Measurements from ENCODE around the gene ZNF519.

ZNF519 gene

GRCh38 chr18:14089781-14090180 is 42.5 kb downstream of the ZNF519 start:
- no peak for DNase-seq (ENCODE audit: low read depth)
- no peak for TF ChIP-seq CTCF (IDR thresholded peaks at IDR 0.05; ENCODE audit: low read length, missing control alignments)
- H3K4me3 ChIP-seq (replicated peaks; ENCODE audit: low read depth, low read length), result no peak overlapping the region

GRCh38 chr18:14089191-14089590 is 43.0 kb downstream of the ZNF519 start:
- no peak overlapping the region for H3K4me3 ChIP-seq (replicated peaks; ENCODE audit: low read depth, low read length)
- DNase-seq (ENCODE audit: low read depth), result no peak
- no peak for TF ChIP-seq CTCF (IDR thresholded peaks at IDR 0.05; ENCODE audit: low read length, missing control alignments)

GRCh38 chr18:14086458-14087231 is 45.6 kb downstream of the ZNF519 start:
- TF ChIP-seq CTCF (IDR thresholded peaks at IDR 0.05; ENCODE audit: low read length, missing control alignments), result peak; percentile 70
- DNase-seq (ENCODE audit: low read depth), result peak; percentile 49
- H3K4me3 ChIP-seq (replicated peaks; ENCODE audit: low read depth, low read length), result no peak overlapping the region

DNA sequence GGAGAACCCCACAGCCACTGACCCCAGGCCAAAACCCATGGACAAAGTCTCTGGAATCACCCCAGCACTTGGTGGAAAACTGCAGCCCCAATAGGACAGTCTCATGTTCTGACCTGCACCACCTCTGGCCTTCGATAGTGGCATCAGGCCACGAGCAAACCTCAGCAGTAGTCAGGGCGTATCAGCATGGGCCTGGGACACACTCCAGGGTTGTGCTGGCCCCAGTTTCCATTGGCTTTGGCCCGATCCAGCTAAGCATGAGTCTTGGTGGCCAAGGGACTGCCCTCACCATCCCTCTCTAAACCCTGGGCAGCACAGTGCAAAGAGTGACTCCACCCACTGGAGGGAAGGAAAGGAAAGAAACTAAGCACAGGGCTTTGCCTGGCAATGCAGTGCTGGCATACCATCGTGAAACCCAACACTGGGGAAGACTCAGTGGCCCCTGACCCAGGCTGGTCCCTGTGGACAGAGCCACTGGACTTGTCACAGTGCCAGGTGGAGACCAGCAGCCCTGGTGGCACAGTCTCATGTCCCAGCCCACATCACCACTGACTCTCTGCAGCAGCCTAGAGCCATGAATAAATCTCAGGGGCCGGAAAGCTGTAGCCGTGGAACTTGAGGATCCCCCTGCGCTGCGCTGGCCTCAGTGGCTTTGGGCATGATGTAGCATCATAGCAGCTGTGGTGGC is 46.3 kb downstream of the ZNF519 start:
- H3K4me3 ChIP-seq (replicated peaks; ENCODE audit: low read depth, low read length), result no peak overlapping the region
- DNase-seq (ENCODE audit: low read depth), result no peak
- no peak for TF ChIP-seq CTCF (IDR thresholded peaks at IDR 0.05; ENCODE audit: low read length, missing control alignments)

DNA sequence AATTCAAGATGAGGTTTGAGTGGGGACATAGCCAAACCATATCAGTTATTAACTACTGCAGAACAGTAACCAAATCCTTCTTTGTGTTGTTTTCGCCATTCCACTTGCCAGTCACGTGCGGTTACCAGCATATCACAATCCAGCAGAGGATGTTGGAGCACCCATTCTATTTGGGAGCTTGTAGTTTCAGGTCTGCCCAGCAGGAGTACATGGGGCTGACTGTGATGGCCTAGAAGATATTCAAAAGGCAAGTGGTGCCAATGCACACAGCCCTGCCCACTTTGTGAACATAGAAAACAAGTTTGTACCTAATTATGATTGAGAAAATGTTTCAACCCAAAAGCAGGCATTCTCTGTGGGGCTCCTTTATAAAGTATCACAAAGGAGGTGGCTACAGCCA is 57.0 kb downstream of the ZNF519 start:
- DNase-seq (ENCODE audit: low read depth), result no peak
- H3K4me3 ChIP-seq (replicated peaks; ENCODE audit: low read depth, low read length), result no peak overlapping the region
- TF ChIP-seq CTCF (IDR thresholded peaks at IDR 0.05; ENCODE audit: low read length, missing control alignments), result no peak

DNA sequence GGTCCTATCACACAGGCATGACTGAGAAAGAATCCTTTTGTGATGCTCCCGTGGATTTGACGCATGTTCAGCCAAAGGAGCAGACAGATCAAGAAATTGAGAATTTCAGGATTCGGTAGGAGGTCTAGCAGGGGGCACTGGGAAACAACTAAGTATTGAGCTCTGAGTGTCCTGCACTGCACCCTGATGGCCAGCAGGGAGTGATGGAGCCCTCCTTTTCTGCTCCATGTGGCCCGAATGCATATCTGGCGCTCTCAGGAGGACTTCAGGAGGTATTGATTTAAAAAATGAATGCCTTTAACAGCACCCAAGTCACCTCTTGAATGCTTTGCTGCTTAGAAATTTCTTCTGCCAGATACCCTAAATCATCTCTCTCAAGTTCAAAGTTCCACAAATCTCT is 58.0 kb downstream of the ZNF519 start:
- no peak overlapping the region for H3K4me3 ChIP-seq (replicated peaks; ENCODE audit: low read depth, low read length)

More for the DNA sequence above, 58.0 kb downstream of the ZNF519 start:
- DNase-seq (ENCODE audit: low read depth), result no peak
- TF ChIP-seq CTCF (IDR thresholded peaks at IDR 0.05; ENCODE audit: low read length, missing control alignments), result no peak

Data from fibroblast of pulmonary artery (primary cell).